GM19025 (cell line): ENCODE measurements around the gene HMGN5.

Source experiments
- ATAC-seq: cut with Tn5 transposase; IDR thresholded peaks from one replicate; pipeline ENCODE4 v1.9.1; 2021; ENCODE audit warnings: mild to moderate bottlenecking, low read depth, moderate library complexity; ENCODE audit not compliant: unreplicated experiment

Gene HMGN5, protein sequence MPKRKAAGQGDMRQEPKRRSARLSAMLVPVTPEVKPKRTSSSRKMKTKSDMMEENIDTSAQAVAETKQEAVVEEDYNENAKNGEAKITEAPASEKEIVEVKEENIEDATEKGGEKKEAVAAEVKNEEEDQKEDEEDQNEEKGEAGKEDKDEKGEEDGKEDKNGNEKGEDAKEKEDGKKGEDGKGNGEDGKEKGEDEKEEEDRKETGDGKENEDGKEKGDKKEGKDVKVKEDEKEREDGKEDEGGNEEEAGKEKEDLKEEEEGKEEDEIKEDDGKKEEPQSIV

DNA sequence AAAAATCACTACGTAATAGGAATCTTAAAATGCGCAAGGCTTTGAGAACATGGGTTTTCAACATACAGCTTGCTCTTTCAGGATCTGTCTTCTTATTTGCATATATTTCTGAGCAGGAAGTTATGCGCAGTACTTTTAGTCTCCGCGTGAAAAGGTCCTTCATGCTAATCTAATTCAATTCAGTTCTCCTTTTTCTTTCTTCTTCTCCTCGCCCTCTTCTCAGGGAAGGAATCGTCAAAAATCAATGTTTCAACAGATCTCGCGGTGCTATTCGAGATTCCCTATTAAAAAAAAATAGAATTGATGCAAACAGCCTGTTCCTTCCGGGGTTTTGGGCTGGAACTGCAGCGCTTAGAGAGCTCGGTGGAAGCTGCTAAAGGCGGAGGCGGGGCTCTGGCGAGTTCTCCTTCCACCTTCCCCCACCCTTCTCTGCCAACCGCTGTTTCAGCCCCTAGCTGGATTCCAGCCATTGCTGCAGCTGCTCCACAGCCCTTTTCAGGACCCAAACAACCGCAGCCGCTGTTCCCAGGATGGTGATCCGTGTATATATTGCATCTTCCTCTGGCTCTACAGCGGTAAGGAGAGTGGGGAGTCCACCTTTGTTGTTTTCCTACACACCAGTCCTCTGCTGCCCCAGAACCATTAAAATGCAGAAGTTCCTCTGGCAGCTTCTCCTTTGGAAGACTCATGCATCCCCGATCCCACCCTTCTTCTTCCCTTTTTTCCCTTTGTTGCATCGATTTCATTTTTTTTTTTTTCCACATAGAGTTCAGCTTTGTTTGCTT is at the start of gene HMGN5, which contains the start of gene SH3BGRL:
HMGN5 (minus strand) TSS at position 243 of the 785 bp plus-strand sequence. CDS start 80,364 bp downstream, outside the sequence.
SH3BGRL (plus strand) TSS at position 432 of the 785 bp plus-strand sequence; CDS start at position 531, 99 bp downstream.
- peak; percentile 96 for ATAC-seq

DNA sequence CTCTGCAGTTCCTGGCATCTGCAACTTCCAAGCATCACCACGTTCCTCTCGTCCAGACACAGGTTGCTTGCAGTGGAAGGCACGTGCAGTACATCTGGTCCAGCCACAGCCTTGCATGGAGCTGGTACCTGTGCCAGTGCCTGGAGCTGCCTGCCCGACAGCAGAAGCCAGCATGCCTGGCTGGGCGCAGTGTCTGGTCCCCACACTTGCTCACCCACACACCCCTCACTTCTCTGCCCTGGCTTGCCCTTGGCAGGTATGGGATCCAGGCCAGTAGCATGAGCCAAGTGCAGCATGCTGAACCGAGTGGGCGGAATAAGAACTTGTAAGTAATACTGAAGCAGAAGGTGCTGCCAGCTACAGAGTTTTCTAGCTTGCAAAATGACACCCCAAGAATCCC is 40.0 kb upstream of the HMGN5 start:
- ATAC-seq: no peak

DNA sequence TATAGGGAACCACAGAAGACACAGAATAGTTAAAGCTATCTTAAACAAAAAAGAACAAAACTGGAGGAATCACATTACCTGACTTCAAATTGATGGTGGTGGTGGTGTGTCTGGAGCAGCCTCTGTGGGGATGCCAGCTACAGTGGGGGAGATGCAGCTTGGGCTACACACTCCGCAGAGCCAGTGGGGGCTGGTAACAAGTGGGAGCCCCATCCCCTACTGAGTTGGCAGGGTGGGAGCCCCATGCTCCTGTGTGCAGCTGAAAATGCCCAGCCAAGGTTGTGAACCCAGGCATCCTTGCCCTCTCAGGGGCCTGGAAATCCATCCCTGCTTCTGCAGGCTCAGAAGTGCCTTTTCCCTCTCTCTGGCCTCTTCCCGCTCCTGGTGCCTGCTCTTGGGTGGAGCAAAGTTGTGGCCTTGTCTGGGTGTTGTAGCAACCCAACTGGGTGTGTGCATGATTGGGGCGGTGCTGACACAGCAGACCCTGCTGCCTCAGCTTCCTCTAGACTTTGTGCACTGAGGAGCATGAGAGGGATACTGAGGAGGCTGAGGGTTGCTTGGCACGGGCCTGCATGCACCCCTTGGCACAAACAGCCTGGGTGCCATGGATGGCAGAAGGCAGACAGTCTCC is 39.1 kb upstream of the HMGN5 start:
- ATAC-seq: no peak

DNA sequence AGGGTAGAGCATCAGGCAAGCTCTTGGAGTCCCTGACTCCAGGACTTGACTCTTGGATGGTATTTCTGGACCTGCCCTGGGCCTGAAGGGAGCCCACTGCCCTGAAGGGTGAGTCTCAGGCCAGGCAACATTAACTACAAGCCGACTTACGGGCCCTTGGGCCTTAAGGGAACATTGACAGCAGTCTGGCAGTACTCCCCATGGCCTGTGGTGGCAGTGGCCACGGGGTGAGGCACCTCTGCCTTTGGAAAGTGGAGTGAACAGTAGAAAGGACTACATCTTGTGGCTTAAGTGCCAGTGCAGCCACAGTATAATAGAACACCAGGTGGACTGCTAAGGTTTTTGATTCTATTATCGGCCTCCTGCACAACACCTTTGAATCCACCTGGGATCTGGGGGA is 36.5 kb upstream of the HMGN5 start:
- no peak for ATAC-seq

DNA sequence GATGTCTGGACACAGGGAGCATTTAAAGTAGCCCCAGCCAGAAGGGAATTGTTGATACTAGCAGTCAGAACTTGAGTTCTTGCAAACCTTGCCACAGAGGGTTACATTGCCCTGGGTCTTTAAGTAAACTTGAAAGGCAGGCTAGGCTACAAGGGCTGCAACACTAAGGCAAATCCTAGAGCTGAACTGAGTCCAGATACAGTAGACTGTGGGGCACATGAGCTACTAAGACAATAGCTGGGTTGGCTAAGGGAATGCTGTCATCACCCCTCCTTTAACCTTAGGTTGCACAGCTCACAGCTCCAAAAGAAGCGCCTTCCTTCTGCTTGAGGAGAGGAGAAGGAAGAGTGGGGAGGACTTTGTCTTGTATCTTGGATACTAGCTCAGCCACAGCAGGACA is 35.8 kb upstream of the HMGN5 start:
- no peak for ATAC-seq

DNA sequence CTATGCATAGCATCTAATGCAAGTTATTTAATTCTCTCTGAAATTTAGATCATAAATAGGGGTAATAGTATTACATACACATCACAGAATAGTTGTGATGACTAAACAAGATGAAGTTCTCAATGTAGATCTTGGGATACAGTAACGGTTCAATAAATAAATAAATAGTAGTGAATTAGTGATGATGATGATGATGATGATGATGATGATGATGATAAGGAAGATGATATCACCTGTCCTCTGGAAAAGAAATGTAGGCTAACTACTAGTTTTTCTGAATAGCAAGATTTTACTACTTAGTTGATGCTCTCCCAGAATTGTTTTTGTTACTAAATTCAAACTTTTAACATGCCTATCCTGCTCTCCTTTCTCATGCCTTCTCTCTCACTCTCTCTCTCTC is 30.5 kb upstream of the HMGN5 start:
- ATAC-seq: no peak

DNA sequence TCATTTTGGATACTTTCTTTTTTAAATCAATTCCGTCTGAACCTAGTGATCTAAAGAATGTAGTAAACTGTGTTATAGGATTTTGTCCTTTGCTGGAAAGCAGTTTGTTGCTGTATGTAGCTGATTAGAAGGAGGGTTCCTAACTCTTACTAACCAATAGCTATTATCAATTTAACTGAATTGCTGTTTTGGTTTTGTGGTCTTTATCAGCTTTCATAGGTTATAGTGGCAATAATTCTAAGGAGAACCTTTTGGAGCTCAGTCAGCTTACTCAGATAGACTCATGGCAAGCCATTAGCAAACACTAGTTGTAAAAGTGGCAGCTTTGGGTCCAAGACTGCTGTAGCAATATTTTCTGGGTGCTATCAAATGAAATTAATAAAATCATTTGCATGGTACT is 29.8 kb upstream of the HMGN5 start:
- no peak for ATAC-seq

DNA sequence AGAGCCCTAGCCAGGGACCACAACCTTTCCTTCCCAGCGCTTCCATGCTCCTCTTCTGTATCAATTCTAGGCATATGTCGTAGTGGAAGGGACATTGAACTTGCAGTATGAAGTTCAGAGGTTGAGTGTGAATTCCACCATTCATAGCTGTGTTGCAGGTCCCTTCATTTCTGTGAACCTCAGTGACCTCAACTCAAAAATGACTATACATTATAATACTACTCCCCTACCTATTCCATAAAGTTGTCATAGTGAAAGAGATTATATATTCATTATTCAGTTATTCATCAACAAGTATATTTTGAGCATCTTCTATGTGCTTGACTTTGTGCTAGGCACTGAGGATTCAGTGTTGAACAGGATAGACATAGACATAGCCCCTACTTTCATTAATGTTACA is 28.2 kb upstream of the HMGN5 start:
- ATAC-seq: no peak

DNA sequence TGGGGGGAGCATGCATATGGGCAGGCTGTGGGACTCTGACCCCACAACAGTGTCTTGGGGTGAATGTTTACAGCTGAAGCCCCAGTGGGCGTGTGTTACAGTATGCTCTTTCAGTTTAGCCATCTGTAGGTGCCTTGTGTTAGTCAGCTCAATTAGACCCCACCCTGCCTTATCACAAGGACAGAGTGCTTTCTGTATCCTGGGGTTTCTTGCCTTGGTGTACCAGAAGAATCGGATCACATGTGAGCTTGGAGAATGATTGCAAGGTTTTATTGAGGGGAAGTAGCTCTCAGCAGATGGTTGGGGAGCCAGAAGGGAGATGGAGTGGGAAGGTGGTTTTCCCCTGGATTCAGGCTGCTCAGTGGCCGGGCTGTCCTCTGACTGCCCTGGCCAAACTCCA is 27.5 kb upstream of the HMGN5 start:
- no peak for ATAC-seq

DNA sequence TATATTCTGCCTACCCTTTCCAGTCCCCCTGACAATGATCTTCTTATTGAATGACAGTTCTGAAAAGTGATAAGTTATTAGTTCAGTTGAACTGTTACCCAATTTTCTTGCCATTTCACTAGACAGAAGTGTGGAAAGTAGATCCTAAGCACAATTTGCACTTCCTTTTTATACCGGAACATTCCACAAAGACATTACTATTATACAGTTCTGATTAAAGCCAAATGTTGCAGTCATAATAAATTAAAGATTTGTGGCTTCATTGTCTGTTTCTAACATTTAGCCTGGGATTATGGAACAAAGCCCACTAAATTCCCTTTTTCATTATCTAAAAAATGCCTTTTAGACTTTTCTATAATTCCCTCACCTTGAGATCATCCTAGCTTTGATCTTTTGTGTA is 14.0 kb upstream of the HMGN5 start:
- ATAC-seq: no peak

DNA sequence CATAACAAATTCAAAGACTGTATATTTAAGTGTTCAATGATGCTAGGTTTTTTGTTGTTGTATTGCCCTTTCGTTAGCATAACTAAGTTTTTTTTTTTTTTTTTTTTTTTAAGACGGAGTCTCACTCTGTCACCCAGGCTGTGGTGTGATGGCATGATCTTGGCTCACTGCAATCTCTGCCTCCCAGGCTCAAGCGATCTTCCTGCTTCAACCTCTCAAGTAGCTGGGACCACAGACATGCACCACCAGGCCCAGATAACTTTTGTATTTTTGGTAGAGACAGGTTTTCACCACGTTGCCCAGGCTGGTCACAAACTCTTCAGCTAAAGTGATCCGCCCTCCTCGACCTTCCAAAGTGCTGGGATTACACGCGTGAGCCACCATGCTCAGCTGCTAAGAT is 7.2 kb upstream of the HMGN5 start:
- ATAC-seq: no peak

DNA sequence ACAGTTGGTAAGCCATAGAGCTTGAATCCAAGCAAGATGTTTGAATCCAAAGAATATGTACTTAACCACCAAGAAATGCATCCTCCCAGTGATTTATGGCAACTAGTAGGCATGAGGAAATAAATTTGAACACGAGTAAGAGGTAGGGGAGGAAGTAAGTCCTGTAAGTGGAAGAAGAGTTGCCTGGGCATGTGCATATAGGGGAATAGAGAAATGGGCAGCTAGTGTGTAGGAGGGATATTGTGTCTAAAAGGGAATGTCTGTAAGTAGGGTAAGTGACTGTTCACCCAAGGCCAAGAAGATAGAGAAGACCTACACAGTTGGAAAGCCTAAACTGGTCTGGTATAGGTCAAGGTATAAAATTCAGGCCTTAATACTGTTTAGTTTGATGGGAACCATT is 4.8 kb upstream of the HMGN5 start:
- ATAC-seq: no peak

DNA sequence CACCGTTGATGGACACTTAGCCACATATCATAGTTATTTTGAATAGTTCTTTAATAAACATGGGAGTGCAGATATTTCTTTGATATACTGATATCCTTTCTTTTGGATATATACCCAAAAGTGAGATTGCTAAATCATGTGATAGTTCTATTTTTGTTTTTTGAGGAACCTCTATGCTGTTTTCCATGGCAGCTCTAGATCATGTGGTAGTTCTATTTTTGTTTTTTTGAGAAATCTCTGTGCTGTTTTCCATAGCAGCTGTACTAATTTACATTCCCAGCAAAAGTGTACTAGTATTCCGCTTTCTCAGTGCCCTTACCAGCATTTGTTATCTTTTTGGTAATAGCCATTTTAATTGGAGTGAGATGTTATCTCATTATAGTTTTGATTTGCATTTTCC is 3.8 kb upstream of the HMGN5 start:
- no peak for ATAC-seq

DNA sequence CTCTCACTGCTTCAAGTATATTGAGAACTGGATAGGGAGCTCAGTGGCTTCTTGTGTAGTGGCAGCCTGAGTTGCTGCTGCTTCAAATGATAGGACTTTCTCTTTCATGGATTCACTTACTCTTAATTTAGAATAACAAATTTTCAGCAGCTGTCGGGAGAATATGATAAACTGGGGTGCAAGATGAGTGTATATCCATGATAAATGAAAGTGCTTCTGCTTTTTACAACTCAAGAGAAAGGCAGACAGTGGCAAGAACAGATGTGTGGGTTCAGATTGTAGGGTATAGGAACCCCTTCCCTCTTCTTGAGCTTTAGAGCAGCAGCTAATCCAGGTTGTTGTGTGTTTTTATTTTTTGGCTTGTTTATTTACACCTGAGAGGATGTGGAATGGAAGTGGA is 1.2 kb upstream of the HMGN5 start:
- no peak for ATAC-seq

DNA sequence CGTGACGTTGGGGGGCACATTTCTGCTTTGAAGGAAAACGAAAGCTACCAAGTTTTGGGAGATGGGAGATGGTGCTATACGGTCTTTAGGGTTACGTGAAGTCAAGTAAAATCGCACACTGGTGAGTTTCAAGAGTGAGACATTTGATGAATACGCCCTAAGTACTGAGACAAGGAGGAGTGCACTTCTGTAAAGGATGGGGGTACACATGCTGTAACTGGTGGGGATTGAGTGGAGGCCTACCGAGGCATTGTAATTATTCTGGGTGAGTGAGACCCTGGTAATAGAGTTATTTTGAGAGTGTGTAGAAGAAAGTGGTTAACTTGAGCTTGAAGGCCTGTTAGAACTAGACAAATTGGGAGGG is 725 bp upstream of the HMGN5 start:
- no peak for ATAC-seq

DNA sequence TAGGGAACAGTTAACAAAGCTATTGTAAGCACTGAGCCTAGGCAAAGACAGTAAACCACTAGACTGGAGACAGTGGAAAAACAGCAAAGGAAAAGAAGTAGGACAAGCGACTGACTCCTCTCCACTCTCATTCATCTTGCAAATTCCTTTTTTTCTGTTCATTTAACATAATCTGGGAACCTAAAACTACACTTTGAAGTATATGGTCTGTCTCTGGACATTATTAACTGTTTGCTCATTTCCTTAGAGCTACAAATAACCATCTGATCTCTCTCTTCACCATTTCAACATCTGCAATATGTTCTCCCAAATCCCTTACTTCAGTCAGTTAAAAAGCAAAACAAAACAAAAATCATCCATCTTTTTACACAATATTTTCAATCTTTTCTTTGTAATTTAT is 642 bp downstream of the HMGN5 start:
- no peak for ATAC-seq

DNA sequence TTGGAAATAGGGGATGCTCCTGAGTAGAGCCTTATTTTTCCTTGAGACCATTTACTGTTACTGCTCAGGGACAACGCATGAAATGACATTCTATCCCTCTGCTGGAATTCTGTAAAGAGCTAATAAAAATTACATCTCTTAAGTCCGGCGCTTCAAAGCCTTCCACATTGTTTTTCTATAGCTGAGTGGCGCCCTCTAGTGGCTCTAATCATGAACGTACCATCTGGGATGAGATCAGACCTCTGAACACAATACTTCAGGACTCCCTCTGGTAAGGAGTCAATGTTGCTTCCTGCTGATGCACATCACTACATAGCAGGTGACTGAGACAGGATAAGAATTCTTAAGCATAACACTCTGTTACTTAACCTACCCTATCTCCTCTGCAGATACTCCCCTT is 6.0 kb downstream of the HMGN5 start:
- ATAC-seq: peak; percentile 80

DNA sequence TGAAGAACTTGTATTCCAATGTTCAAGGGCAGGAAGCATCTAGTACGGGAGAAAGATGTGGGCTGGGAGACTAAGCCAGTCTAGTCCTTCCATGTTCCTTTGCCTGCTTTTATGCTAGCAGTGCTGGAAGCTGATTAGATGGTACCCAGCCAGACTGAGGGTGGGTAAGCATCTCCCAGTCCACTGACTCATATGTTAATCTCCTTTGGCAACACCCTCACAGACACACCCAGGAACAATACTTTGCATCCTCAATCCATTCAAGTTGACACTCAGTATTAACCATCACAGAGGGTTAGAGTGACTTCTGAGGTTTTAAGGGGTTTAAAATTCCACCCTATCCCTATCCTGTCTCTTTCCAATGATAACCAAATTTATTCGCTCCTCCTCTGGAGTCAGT is 6.5 kb downstream of the HMGN5 start:
- no peak for ATAC-seq

DNA sequence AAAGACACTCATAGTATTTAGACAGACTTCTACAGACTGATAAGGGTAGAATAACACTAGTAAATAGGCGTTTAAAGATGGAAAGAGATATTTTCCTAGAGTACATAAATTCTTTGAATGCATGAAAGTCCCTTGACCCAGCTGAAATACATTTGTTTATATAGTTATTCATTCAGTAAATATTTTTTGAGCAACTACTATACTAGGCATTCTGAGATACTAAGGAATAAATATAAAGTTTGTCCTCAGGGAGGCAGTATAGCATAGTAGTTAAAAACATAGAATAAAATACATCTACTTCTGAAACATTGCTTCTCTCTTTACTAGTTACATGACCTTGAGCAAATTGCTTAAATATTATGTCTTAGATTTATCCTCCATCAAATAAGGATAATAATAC is 27.4 kb downstream of the HMGN5 start:
- no peak for ATAC-seq

DNA sequence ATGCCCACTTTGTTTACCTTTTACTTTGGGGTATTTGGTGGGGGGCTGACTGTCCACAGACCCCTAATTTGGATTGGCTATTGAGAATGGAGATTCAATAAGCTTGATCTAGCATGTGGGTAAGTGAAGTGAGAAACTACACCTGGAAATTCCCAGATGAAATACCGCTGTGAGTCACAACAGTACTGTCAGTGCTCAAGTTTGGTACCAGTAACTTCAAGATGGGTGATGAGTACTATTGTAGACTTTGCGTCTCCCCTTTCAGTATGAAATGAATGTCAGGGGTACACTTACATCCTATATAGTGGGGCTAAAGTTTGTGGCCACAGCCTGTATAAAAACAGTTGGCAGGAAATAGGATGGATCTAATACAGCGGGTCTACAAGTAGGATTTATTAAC is 33.3 kb downstream of the HMGN5 start:
- ATAC-seq: no peak

DNA sequence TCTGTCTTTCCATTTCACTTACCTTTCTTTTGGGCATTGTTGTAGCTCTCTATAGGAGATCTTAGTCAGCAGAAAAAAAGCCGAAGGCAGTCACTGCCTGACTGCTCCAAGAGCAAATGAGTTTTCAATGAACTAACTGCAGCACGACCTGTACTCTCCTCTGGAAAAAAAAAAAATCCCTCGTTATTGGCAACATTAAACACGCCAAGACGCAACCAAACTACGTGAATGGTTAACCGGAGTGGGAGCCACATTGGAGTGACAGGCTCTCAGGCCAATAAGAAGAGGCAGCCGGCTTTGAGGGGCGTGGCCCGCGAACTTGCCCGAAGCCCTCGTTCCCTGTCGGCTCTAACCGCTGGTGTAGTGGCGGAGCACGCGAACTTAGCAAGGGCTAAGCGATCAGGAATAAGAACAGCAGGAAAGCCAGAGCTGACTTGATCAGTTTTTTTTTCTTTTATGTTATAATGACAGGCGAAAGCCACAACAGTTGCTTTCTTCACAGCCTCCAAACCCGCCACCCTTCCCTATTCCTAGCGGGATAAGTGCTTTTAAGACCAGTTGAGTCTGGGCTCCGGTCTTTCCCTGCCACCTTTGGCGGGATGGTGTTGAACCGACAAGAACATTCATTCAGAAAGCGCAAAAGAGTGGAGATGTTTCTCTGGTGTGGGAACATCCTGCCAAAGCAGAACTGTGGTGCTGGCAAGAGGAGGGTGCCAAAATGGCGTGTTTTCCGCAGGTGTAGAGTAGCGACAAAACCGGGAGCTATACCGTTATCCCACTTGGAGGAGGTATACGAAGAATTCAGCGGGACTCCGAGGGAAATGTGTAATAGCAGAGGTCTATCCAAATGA is 80.0 kb downstream of the HMGN5 start:
- peak; percentile 96 for ATAC-seq
